ENCODE results near the gene MAPK10. TPM values are rescaled to one million over a fixed set of nuclear protein-coding genes. Genes with fewer than 3 reads are reported as not detected.

Gene MAPK10
- total RNA-seq, 1 experiment from 2014 or later: 4.7 TPM

DNA sequence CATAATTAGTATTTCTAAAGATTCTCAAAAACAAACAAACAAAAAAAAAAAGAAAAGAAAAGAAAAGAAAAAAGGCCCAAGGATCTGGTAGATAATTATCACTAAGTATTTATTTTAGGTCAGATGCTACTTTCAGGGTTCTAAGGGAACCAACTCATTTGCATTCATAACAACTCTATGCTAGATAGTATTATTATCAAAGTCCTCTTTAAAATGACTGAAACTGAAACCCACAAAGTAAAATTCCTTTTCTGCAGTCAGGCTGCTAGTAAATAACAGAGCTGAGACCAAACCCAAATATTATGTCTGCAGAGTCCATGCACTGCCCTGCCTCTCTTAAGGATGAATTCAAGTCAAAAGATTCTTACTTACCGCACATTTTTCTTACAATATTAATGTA lies 38.3 kb upstream of the MAPK10 start:
- no peak overlapping the region for H2BK15ac ChIP-seq (ENCODE audit: low read depth, low read length)
- no peak for DNase-seq

More for the DNA sequence above, 38.3 kb upstream of the MAPK10 start:
- Histone ChIP-seq H3K4me2 (ENCODE audit: insufficient read depth, insufficient read length, low read length) (no peak overlapping the region), H3K14ac (ENCODE audit: insufficient read depth, low read length) (no peak overlapping the region), H3K9me3 (ENCODE audit: control insufficient read depth, low read depth, low read length) (no peaks in the 10 kb centered on the region), H3K9ac (ENCODE audit: extremely low read depth, insufficient read length, low read length) (no peak overlapping the region), H4K91ac (ENCODE audit: insufficient read length, low read depth, low read length) (no peak overlapping the region), H3K4ac (ENCODE audit: low read depth, low read length) (no peak overlapping the region), H3K79me1 (ENCODE audit: insufficient read depth, low read depth, low read length, poor library complexity, severe bottlenecking) (no peaks in the 10 kb centered on the region), H3K23ac (ENCODE audit: insufficient read length, low read depth, low read length) (no peak overlapping the region), H3K56ac (ENCODE audit: insufficient read length, low read depth, low read length) (no peak overlapping the region), H3K79me2 (ENCODE audit: insufficient read depth, low read length) (no peaks in the 10 kb centered on the region), H2BK120ac (ENCODE audit: low read depth, low read length, poor library complexity, severe bottlenecking) (no peak overlapping the region), H3K4me1 (ENCODE audit: insufficient read depth, low read length) (no peaks in the 10 kb centered on the region), H3K27me3 (ENCODE audit: insufficient read depth, low read length) (no peaks in the 10 kb centered on the region), H2AFZ (ENCODE audit: low read length) (no peak overlapping the region), H2BK5ac (ENCODE audit: insufficient read length, low read length) (no peak overlapping the region), H4K5ac (ENCODE audit: insufficient read length, low read depth, low read length) (no peak overlapping the region), H2AK5ac (ENCODE audit: insufficient read length, low read length) (no peak overlapping the region), H3K23me2 (ENCODE audit: insufficient read length, low read depth, low read length, poor library complexity, severe bottlenecking) (no peaks in the 10 kb centered on the region), H3T11ph (ENCODE audit: low read length) (no peak overlapping the region), H3K27ac (ENCODE audit: insufficient read length, low read depth, low read length) (no peak overlapping the region), H4K8ac (replicated peaks; ENCODE audit: insufficient read length, low read depth, low read length) (no peak overlapping the region), H2BK20ac (ENCODE audit: low read depth, low read length, poor library complexity, severe bottlenecking) (no peak overlapping the region), H4K20me1 (ENCODE audit: control insufficient read depth, insufficient read depth, insufficient read length) (no peaks in the 10 kb centered on the region), H3K18ac (ENCODE audit: insufficient read length, low read depth, low read length) (no peak overlapping the region), H2BK12ac (ENCODE audit: insufficient read length, low read depth, low read length) (no peak overlapping the region)
- H3K27me3 Mint-ChIP-seq (ENCODE audit: low read depth): no peaks in the 10 kb centered on the region
- no CpG with 5 or more reads among the region's 1 CpG for WGBS (ENCODE audit: extremely low coverage, insufficient read length, low lambda C conversion rate)
- H3K9me3 Mint-ChIP-seq: no peaks in the 10 kb centered on the region
- peaks cover 4% of the 10 kb centered on the region in 2 experiments for H3K4me1 Mint-ChIP-seq
- H3K27ac Mint-ChIP-seq: peak overlapping the region in 1 of 3 experiments; percentile 62; a peak in 1 of 7 replicates
- TF ChIP-seq, protein P1, sequence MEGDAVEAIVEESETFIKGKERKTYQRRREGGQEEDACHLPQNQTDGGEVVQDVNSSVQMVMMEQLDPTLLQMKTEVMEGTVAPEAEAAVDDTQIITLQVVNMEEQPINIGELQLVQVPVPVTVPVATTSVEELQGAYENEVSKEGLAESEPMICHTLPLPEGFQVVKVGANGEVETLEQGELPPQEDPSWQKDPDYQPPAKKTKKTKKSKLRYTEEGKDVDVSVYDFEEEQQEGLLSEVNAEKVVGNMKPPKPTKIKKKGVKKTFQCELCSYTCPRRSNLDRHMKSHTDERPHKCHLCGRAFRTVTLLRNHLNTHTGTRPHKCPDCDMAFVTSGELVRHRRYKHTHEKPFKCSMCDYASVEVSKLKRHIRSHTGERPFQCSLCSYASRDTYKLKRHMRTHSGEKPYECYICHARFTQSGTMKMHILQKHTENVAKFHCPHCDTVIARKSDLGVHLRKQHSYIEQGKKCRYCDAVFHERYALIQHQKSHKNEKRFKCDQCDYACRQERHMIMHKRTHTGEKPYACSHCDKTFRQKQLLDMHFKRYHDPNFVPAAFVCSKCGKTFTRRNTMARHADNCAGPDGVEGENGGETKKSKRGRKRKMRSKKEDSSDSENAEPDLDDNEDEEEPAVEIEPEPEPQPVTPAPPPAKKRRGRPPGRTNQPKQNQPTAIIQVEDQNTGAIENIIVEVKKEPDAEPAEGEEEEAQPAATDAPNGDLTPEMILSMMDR (conservative IDR thresholded peaks at IDR 0.05): no peak
- H3K4me3 Mint-ChIP-seq: no peak overlapping the region
- H3K36me3 Mint-ChIP-seq (ENCODE audit: insufficient read depth in 1 of 3, low read depth in 3 of 3): no peaks in the 10 kb centered on the region
